ENCODE measurements around the gene RBL2.

RBL2 gene

GRCh38 chr16:53457670-53458069, 23.4 kb downstream of the RBL2 start:
- Histone ChIP-seq H3K9me3 (no peaks in the 10 kb centered on the region), H3K4me3 (ENCODE audit: low read depth, low read length) (no peak overlapping the region), H3K27me3 (no peaks in the 10 kb centered on the region), H3K36me3 (peaks cover 14% of the 10 kb centered on the region), H3K4me1 (peaks cover 5% of the 10 kb centered on the region)
- TF ChIP-seq CTCF (IDR thresholded peaks at IDR 0.05; ENCODE audit: low read depth, low read length), result no peak
- DNase-seq, result no peak

GRCh38 chr16:53458635-53459034, 24.4 kb downstream of the RBL2 start:
- no peaks in the 10 kb centered on the region for H3K27me3 ChIP-seq
- H3K9me3 ChIP-seq, result no peaks in the 10 kb centered on the region
- peaks cover 5% of the 10 kb centered on the region for H3K4me1 ChIP-seq
- TF ChIP-seq CTCF (IDR thresholded peaks at IDR 0.05; ENCODE audit: low read depth, low read length), result no peak
- DNase-seq, result peak; percentile 24
- H3K36me3 ChIP-seq, result peaks cover 14% of the 10 kb centered on the region
- no peak overlapping the region for H3K4me3 ChIP-seq (ENCODE audit: low read depth, low read length)

GRCh38 chr16:53465606-53466280, 31.5 kb downstream of the RBL2 start:
- DNase-seq, result peak; percentile 27
- Histone ChIP-seq H3K4me3 (ENCODE audit: low read depth, low read length) (no peak overlapping the region), H3K4me1 (no peaks in the 10 kb centered on the region; the same call in 1 of the 2 replicates), H3K36me3 (peaks cover 2% of the 10 kb centered on the region), H3K27me3 (no peaks in the 10 kb centered on the region), H3K9me3 (no peaks in the 10 kb centered on the region)
- no peak for TF ChIP-seq CTCF (IDR thresholded peaks at IDR 0.05; ENCODE audit: low read depth, low read length)

DNA sequence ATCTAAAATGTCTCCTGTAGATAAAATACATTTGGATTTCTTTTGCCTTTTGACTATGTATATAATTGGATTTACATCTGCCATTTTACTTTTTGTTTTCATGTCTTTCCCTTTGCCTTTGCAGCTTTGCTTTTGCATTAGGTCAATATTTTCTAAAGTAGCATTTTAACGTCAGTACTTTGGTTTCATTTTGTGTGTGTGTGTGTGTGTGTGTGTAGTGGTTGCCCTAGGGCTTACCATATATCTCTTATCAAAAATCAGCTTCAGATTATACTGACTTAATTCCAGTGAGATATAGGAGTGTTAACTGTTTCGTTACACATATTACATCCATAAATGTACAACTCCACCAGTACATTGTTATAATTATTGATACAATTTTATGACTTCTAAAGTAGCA, 42.6 kb downstream of the RBL2 start:
- TF ChIP-seq CTCF (IDR thresholded peaks at IDR 0.05; ENCODE audit: low read depth, low read length), result no peak
- Histone ChIP-seq H3K4me1 (no peaks in the 10 kb centered on the region), H3K9me3 (no peaks in the 10 kb centered on the region), H3K36me3 (peaks cover 18% of the 10 kb centered on the region), H3K4me3 (ENCODE audit: low read depth, low read length) (no peak overlapping the region), H3K27me3 (no peaks in the 10 kb centered on the region)
- no peak for DNase-seq

DNA sequence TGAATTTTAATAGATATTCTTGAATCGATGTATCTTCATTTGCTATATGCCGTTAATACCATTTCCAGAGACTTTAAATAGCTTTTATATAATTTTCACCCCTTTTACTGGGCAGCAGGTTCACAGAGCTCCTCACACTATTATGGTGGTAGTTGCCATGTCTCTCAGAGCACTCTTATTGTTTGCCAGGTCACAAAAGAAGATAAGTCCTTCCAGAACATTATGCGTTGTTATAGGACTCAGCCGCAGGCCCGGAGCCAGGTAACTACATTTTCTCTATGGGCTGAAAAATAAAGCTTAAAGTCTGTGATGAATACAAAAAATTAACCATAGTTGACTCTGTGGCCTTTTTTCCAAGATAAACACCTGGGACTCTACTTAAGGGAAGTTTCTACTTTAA, 44.7 kb downstream of the RBL2 start:
- TF ChIP-seq CTCF (IDR thresholded peaks at IDR 0.05; ENCODE audit: low read depth, low read length), result no peak
- Histone ChIP-seq H3K4me1 (no peaks in the 10 kb centered on the region), H3K36me3 (peaks cover 15% of the 10 kb centered on the region), H3K27me3 (no peaks in the 10 kb centered on the region), H3K4me3 (ENCODE audit: low read depth, low read length) (no peak overlapping the region), H3K9me3 (no peaks in the 10 kb centered on the region)
- no peak for DNase-seq

GRCh38 chr16:53480394-53480793, 46.1 kb downstream of the RBL2 start:
- no peak for DNase-seq
- Histone ChIP-seq H3K4me3 (ENCODE audit: low read depth, low read length) (no peak overlapping the region), H3K27me3 (no peaks in the 10 kb centered on the region), H3K9me3 (no peaks in the 10 kb centered on the region), H3K4me1 (no peaks in the 10 kb centered on the region), H3K36me3 (peaks cover 15% of the 10 kb centered on the region)
- TF ChIP-seq CTCF (IDR thresholded peaks at IDR 0.05; ENCODE audit: low read depth, low read length), result no peak
